ENCODE measurements around the gene DLGAP1. TPM values are rescaled to one million over a fixed set of nuclear protein-coding genes. Genes with fewer than 3 reads are reported as not detected.

The DLGAP1 gene
- total and polyA plus RNA-seq, 10 donors: 0.11 to 6.0 (median 2.1) TPM

DNA sequence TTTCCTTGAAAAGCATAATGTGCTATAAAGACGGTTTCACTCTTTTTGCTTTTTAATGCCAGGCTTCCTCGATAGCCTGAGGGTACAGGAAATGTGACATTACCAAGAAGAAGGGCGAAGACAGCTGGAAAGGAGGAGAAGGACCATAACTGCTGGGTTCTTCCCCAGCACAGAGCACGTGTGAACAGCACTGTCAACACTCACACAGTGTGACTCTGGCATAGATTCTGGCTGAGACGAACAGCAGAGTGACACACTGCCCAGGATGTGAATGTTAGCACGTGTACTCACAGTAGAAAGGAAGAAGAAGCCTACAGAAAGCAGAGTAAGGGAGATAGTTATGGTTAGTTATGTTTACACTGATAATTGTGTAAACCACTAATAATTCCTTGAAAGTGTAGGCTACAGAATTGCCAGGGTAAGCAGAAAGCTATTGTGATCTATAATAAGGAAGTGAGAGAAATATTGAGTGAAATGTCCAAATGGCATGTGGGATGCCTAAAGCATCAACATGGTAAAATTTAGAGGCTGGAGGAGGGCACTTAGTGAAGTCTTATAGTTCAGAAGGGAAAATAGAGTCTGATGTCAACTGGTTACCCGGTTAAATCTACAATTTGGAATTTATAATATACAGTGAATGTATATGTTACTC lies 198.2 kb downstream of the DLGAP1 start:
- DNase-seq: no peak
- H3K27me3 ChIP-seq (replicated peaks in 1 of 7): no peaks in the 10 kb centered on the region
- H3K27ac ChIP-seq: no peak overlapping the region
- TF ChIP-seq POLR2AphosphoS5 (IDR thresholded peaks at IDR 0.05): no peak
- TF ChIP-seq, protein P1, sequence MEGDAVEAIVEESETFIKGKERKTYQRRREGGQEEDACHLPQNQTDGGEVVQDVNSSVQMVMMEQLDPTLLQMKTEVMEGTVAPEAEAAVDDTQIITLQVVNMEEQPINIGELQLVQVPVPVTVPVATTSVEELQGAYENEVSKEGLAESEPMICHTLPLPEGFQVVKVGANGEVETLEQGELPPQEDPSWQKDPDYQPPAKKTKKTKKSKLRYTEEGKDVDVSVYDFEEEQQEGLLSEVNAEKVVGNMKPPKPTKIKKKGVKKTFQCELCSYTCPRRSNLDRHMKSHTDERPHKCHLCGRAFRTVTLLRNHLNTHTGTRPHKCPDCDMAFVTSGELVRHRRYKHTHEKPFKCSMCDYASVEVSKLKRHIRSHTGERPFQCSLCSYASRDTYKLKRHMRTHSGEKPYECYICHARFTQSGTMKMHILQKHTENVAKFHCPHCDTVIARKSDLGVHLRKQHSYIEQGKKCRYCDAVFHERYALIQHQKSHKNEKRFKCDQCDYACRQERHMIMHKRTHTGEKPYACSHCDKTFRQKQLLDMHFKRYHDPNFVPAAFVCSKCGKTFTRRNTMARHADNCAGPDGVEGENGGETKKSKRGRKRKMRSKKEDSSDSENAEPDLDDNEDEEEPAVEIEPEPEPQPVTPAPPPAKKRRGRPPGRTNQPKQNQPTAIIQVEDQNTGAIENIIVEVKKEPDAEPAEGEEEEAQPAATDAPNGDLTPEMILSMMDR (IDR thresholded peaks at IDR 0.05 in 8 of 11, conservative IDR thresholded peaks at IDR 0.05 in 3 of 11): no peak
- TF ChIP-seq POLR2A (IDR thresholded peaks at IDR 0.05): no peak
- H3K36me3 ChIP-seq: no peaks in the 10 kb centered on the region
- H3K9me3 ChIP-seq: no peaks in the 10 kb centered on the region
- H3K4me1 ChIP-seq: no peaks in the 10 kb centered on the region
- intact Hi-C loops (cut with DNase I; ENCODE audit: low total_unique reads): no loop called here
- no peak overlapping the region for H3K4me3 ChIP-seq
- WGBS, 5 donors: 62 to 65% (median 65%) methylated on average over 7 of the region's 7 CpGs

DNA sequence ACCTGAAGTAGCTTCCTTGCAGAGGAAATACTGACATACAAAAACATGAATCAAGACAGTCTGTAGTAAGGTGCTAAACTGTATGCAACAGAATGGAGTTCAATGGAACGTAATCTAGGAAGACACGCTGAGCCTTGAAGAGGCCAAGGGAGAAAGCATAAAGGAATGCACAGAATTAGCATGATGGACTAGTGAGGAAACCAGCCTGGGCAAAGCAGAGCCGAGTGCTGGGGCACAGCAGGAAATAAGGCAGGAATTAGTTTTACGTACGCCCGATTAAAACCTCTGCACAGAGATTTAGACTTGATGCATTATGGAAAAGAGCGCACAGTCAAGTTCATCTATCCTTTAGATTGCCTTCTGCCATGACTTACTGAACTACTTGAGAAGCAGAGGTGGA lies 200.3 kb downstream of the DLGAP1 start:
- TF ChIP-seq, protein P1 (IDR thresholded peaks at IDR 0.05 in 8 of 11, conservative IDR thresholded peaks at IDR 0.05 in 3 of 11): no peak
- TF ChIP-seq POLR2AphosphoS5 (IDR thresholded peaks at IDR 0.05) (no peak), POLR2A (IDR thresholded peaks at IDR 0.05) (no peak)
- intact Hi-C loops (cut with DNase I; ENCODE audit: low total_unique reads): no loop called here
- no peak overlapping the region for H3K4me3 ChIP-seq
- no peaks in the 10 kb centered on the region for H3K36me3 ChIP-seq
- 60 to 74% (median 69%) methylated on average over 7 of the region's 7 CpGs for WGBS, 5 donors
- H3K27me3 ChIP-seq (replicated peaks in 1 of 7): no peaks in the 10 kb centered on the region
- no peaks in the 10 kb centered on the region for H3K4me1 ChIP-seq
- DNase-seq: no peak
- H3K9me3 ChIP-seq: no peaks in the 10 kb centered on the region
- no peak overlapping the region for H3K27ac ChIP-seq

DNA sequence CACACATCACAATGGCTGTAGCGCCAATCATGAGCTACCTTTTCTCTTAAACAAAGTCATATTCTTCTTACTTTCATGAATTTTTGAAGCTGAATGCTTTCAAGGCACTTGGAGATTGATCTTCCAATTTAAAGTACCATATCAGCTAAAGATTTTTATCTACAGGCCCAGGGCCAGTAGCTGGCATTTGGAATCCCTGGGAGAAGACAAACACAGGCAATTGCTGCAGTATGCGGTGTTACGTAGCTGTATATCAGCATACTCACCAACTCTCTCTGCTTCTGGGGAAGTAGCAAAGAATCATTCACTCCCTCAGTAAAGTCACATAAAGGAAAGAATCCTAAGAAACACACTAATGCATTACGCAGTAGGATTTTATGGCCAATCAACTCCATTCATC lies 202.3 kb downstream of the DLGAP1 start:
- Histone ChIP-seq H3K27ac (no peak overlapping the region), H3K4me1 (no peaks in the 10 kb centered on the region), H3K36me3 (no peaks in the 10 kb centered on the region), H3K27me3 (replicated peaks in 1 of 7) (no peaks in the 10 kb centered on the region), H3K9me3 (peaks cover 0 to 2% (median 0%) of the 10 kb centered on the region in 8 donors), H3K4me3 (no peak overlapping the region)
- intact Hi-C loops (cut with DNase I; ENCODE audit: low total_unique reads): no loop called here
- DNase-seq: no peak
- TF ChIP-seq POLR2A (IDR thresholded peaks at IDR 0.05): no peak
- TF ChIP-seq POLR2AphosphoS5 (IDR thresholded peaks at IDR 0.05): no peak
- TF ChIP-seq, protein P1 (IDR thresholded peaks at IDR 0.05 in 8 of 11, conservative IDR thresholded peaks at IDR 0.05 in 3 of 11): no peak
- 92 to 96% (median 93%) methylated on average over 4 of the region's 4 CpGs for WGBS, 5 donors

DNA sequence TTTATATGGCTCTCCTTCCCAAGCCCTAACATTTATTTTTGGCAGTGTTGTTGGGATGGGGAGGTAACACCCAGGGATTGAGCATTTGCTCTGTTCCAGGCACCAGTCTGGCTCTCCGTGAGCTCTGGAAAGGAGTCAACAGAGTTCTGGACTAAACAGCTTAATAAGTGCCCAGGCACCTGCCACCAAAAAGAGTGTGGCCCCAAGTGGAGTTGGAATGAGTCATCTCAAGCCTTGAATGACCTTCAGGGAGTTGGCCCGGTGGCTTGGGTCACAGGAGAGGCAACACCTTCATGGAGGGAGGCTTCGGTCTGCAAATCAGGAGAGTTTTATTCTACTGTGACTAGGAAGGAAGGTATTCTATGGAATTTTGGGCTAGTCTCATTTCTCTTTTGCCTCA lies 203.2 kb downstream of the DLGAP1 start:
- no peak overlapping the region for H3K27ac ChIP-seq
- no peak for DNase-seq
- WGBS, 5 donors: 74 to 91% (median 84%) methylated on average over 3 of the region's 3 CpGs
- H3K4me1 ChIP-seq: no peaks in the 10 kb centered on the region
- TF ChIP-seq, protein P1 (IDR thresholded peaks at IDR 0.05 in 8 of 11, conservative IDR thresholded peaks at IDR 0.05 in 3 of 11): no peak
- TF ChIP-seq POLR2AphosphoS5 (IDR thresholded peaks at IDR 0.05) (no peak), POLR2A (IDR thresholded peaks at IDR 0.05) (no peak)
- intact Hi-C loops (cut with DNase I; ENCODE audit: low total_unique reads): no loop called here
- no peaks in the 10 kb centered on the region for H3K36me3 ChIP-seq
- peaks cover 0 to 2% (median 0%) of the 10 kb centered on the region in 8 donors for H3K9me3 ChIP-seq
- H3K4me3 ChIP-seq: no peak overlapping the region
- no peaks in the 10 kb centered on the region for H3K27me3 ChIP-seq (replicated peaks in 1 of 7)

All from spleen (tissue), 11 donors.